H9 (cell line): Measurements from ENCODE around the gene WNT7B. TPM values are rescaled to one million over a fixed set of nuclear protein-coding genes. Genes with fewer than 3 reads are reported as not detected.

ENCODE experiments used
- DNase-seq: peaks from one replicate; pipeline ENCODE4 v3.0.0-alpha.2; 2017
- H2AFZ ChIP-seq: one replicate; pipeline ENCODE4 v1.6.1; 2013; ENCODE audit warnings: mild to moderate bottlenecking, low read length, control low read depth, moderate library complexity
- H2AK5ac ChIP-seq: 2 replicates; pipeline ENCODE4 v1.6.1; 2013; ENCODE audit warnings: low read length, control low read depth, mixed read lengths; ENCODE audit not compliant: insufficient read length
- H2BK120ac ChIP-seq: one replicate; pipeline ENCODE4 v1.6.1; 2013; ENCODE audit warnings: low read depth, mild to moderate bottlenecking, low read length, control low read depth, inconsistent platforms; ENCODE audit not compliant: poor library complexity, severe bottlenecking
- H2BK12ac ChIP-seq: 2 replicates; pipeline ENCODE4 v1.6.1; 2013; ENCODE audit warnings: low read length, control low read depth, mixed read lengths, low read depth; ENCODE audit not compliant: insufficient read length
- H2BK15ac ChIP-seq: 2 replicates; pipeline ENCODE4 v1.6.1; 2013; ENCODE audit warnings: low read depth, low read length, control low read depth
- H2BK20ac ChIP-seq: one replicate; pipeline ENCODE4 v1.6.1; 2013; ENCODE audit warnings: low read depth, mild to moderate bottlenecking, low read length, control low read depth, inconsistent platforms; ENCODE audit not compliant: poor library complexity, severe bottlenecking
- H2BK5ac ChIP-seq: 2 replicates; pipeline ENCODE4 v1.6.1; 2013; ENCODE audit warnings: low read length, control low read depth, mixed read lengths; ENCODE audit not compliant: insufficient read length
- H3K14ac ChIP-seq: 2 replicates; pipeline ENCODE4 v1.6.1; 2013; ENCODE audit warnings: low read length, control low read depth; ENCODE audit not compliant: insufficient read depth
- H3K18ac ChIP-seq: 2 replicates; pipeline ENCODE4 v1.6.1; 2013; ENCODE audit warnings: low read depth, mild to moderate bottlenecking, mixed read lengths, low read length, control low read depth; ENCODE audit not compliant: insufficient read length
- H3K23ac ChIP-seq: 2 replicates; pipeline ENCODE4 v1.6.1; 2013; ENCODE audit warnings: low read length, control low read depth, mixed read lengths, low read depth; ENCODE audit not compliant: insufficient read length
- H3K23me2 ChIP-seq: 2 replicates; pipeline ENCODE4 v1.6.1; 2013; ENCODE audit warnings: low read depth, mild to moderate bottlenecking, mixed read lengths, low read length, control low read depth; ENCODE audit not compliant: insufficient read length, poor library complexity, severe bottlenecking
- H3K27ac ChIP-seq: 2 replicates; pipeline ENCODE4 v1.5.1; 2013; ENCODE audit warnings: low read length, control low read depth, mixed read lengths, low read depth; ENCODE audit not compliant: insufficient read length
- H3K27me3 ChIP-seq: 2 replicates; pipeline ENCODE4 v1.6.1; 2013; ENCODE audit warnings: low read length, control low read depth, inconsistent platforms; ENCODE audit not compliant: insufficient read depth
- H3K4ac ChIP-seq: 2 replicates; pipeline ENCODE4 v1.6.1; 2013; ENCODE audit warnings: low read depth, mild to moderate bottlenecking, control low read depth, inconsistent platforms, low read length, moderate library complexity
- H3K4me1 ChIP-seq: 2 replicates; pipeline ENCODE4 v1.6.1; 2013; ENCODE audit warnings: low read length, control low read depth, inconsistent platforms; ENCODE audit not compliant: insufficient read depth
- H3K4me2 ChIP-seq: 2 replicates; pipeline ENCODE4 v1.6.1; 2013; ENCODE audit warnings: low read length, control low read depth, mixed read lengths; ENCODE audit not compliant: insufficient read length, insufficient read depth
- H3K56ac ChIP-seq: 2 replicates; pipeline ENCODE4 v1.6.1; 2013; ENCODE audit warnings: low read depth, mild to moderate bottlenecking, mixed read lengths, low read length, control low read depth; ENCODE audit not compliant: insufficient read length
- H3K79me1 ChIP-seq: 2 replicates; pipeline ENCODE4 v1.6.1; 2013; ENCODE audit warnings: low read depth, mild to moderate bottlenecking, moderate library complexity, low read length, control low read depth, inconsistent platforms; ENCODE audit not compliant: insufficient read depth, poor library complexity, severe bottlenecking
- H3K79me2 ChIP-seq: 2 replicates; pipeline ENCODE4 v1.6.1; 2013; ENCODE audit warnings: low read length, control low read depth, inconsistent platforms; ENCODE audit not compliant: insufficient read depth
- H3K9ac ChIP-seq: 2 replicates; pipeline ENCODE4 v1.6.1; 2013; ENCODE audit warnings: low read length, control low read depth, mixed read lengths; ENCODE audit not compliant: insufficient read length; ENCODE audit errors: extremely low read depth
- H3K9me3 ChIP-seq: one replicate; pipeline ENCODE4 v1.6.1; 2013; ENCODE audit warnings: low read depth, low read length, inconsistent platforms; ENCODE audit not compliant: control insufficient read depth
- H3T11ph ChIP-seq: one replicate; pipeline ENCODE4 v1.6.1; 2013; ENCODE audit warnings: mild to moderate bottlenecking, low read length, control low read depth, inconsistent platforms
- H4K20me1 ChIP-seq: one replicate; pipeline ENCODE4 v1.6.1; 2013; ENCODE audit not compliant: control insufficient read depth, insufficient read length, insufficient read depth
- H4K5ac ChIP-seq: 2 replicates; pipeline ENCODE4 v1.6.1; 2013; ENCODE audit warnings: low read depth, mild to moderate bottlenecking, mixed read lengths, low read length, control low read depth; ENCODE audit not compliant: insufficient read length
- H4K8ac ChIP-seq: replicated peaks from 2 replicates; pipeline ENCODE4 v1.6.1; 2013; ENCODE audit warnings: low read length, control low read depth, mixed read lengths, low read depth; ENCODE audit not compliant: insufficient read length
- H4K91ac ChIP-seq: 2 replicates; pipeline ENCODE4 v1.6.1; 2013; ENCODE audit warnings: low read depth, mild to moderate bottlenecking, moderate library complexity, mixed read lengths, low read length, control low read depth; ENCODE audit not compliant: insufficient read length
- H3K27ac Mint-ChIP-seq, 3 experiments: 2 replicates in 2 of 3; 3 replicates in 1 of 3; pipeline ENCODE4 v1.8.0; 2020 to 2021; ENCODE audit warnings: mixed read lengths in 3 of 3, mild to moderate bottlenecking in 1 of 3, moderate library complexity in 1 of 3
- H3K27me3 Mint-ChIP-seq: 2 replicates; pipeline ENCODE4 v1.8.0; 2021; ENCODE audit warnings: low read depth, mild to moderate bottlenecking, moderate library complexity, mixed read lengths
- H3K36me3 Mint-ChIP-seq, 3 experiments: 2 replicates in 2 of 3; 3 replicates in 1 of 3; pipeline ENCODE4 v1.8.0; 2020 to 2021; ENCODE audit warnings: low read depth in 3 of 3, mixed read lengths in 3 of 3; ENCODE audit not compliant: insufficient read depth in 1 of 3
- H3K4me1 Mint-ChIP-seq, 2 experiments: 2 replicates each; pipeline ENCODE4 v1.8.0; 2020; ENCODE audit warnings: mixed read lengths in 2 of 2
- H3K4me3 Mint-ChIP-seq, 2 experiments: 2 replicates in 1 of 2; 3 replicates in 1 of 2; pipeline ENCODE4 v1.8.0; 2020 to 2021; ENCODE audit warnings: mild to moderate bottlenecking in 2 of 2, mixed read lengths in 2 of 2, moderate library complexity in 1 of 2
- H3K9me3 Mint-ChIP-seq, 2 experiments: 2 replicates in 1 of 2; 3 replicates in 1 of 2; pipeline ENCODE4 v1.8.0; 2020; ENCODE audit warnings: mild to moderate bottlenecking in 2 of 2, mixed read lengths in 2 of 2, moderate library complexity in 1 of 2
- WGBS: extraction: QIAGEN DNeasy Blood & Tissue Kit; methylation state at CpG from one replicate; pipeline ENCODE4 v1.1.7; 2013; ENCODE audit warnings: missing lambda C conversion rate, low lambda C conversion rate, mixed read lengths; ENCODE audit not compliant: insufficient read length; ENCODE audit errors: extremely low coverage; 5-methylcytosine and 5-hydroxymethylcytosine counted together
- total RNA-seq: library from RNA; stranded (reverse); gene quantifications from 2 replicates; pipeline ENCODE4 v1.2.1, GENCODE V29; 2021
- TF ChIP-seq, protein P1 (sequence below): fragments of 200-600 bp; sonication (generic); conservative IDR thresholded peaks from 3 replicates; pipeline ENCODE4 v1.8.0; 2021; ENCODE audit warnings: antibody characterized with exemption, mild to moderate bottlenecking

Gene WNT7B
- total RNA-seq, 1 experiment from 2014 or later = 0.09 TPM

DNA sequence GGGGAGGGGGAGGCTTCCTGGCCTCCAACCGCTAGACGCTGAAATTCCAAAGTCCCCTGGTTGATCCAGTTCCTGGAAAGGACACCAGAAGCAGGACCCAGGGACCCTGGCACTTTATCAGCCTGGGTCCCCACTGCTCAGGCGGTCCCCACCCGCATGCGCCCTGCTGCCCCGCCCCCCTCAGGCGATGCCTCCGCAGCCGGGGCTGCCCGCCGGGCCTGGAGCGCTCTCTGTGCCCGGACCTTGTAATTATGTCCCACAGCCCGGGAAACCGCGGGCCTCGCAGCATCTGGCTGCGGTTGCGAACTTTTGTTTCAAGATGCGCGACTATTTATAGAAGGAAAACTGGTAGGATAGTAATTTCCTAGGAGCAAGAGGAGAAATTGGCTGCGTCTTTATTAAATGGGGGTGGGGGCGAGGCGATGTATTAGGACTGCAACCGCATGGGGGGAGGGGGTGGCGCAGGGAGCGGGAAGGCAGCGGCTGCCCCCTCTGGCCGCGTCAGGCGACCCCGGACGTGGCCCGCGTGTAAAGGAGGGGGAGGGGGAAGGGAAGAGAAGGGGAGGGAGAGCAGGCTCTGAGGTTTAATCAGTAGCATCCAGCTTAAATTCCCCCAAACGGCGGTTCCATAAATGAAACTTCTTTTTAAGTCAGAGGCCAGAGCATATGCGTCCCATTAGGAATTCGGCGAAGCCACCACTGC lies 6.1 kb downstream of the WNT7B start:
- peaks cover 7% of the 10 kb centered on the region for H3K23me2 ChIP-seq
- H3K9me3 Mint-ChIP-seq = peaks cover 2 to 11% of the 10 kb centered on the region in 2 experiments; a peak in 4 of 5 replicates
- DNase-seq = peak; percentile 48
- no peak overlapping the region for H3K56ac ChIP-seq
- no peak overlapping the region for H3T11ph ChIP-seq
- H4K20me1 ChIP-seq = no peaks in the 10 kb centered on the region
- peaks cover 28 to 60% of the 10 kb centered on the region in 2 experiments for H3K4me1 Mint-ChIP-seq
- no peak overlapping the region for H4K5ac ChIP-seq
- no peak overlapping the region for H3K9ac ChIP-seq
- no peak overlapping the region for H2AFZ ChIP-seq
- H2BK20ac ChIP-seq = no peak overlapping the region
- no peak overlapping the region for H4K91ac ChIP-seq
- no peak overlapping the region for H3K14ac ChIP-seq
- peak overlapping the region; percentile 47 for H3K4me2 ChIP-seq
- no peak overlapping the region for H3K23ac ChIP-seq
- H2BK5ac ChIP-seq = no peak overlapping the region
- no peak overlapping the region for H3K27ac Mint-ChIP-seq
- H2BK12ac ChIP-seq = no peak overlapping the region
- H4K8ac ChIP-seq = no peak overlapping the region
- H3K9me3 ChIP-seq = peaks cover 5% of the 10 kb centered on the region
- no peaks in the 10 kb centered on the region for H3K79me2 ChIP-seq
- H3K4me3 Mint-ChIP-seq = peak overlapping the region; percentile 41 to 79; a peak in 4 of 5 replicates
- no peaks in the 10 kb centered on the region for H3K4me1 ChIP-seq
- H3K27me3 Mint-ChIP-seq = peaks cover 87% of the 10 kb centered on the region
- H3K27ac ChIP-seq = no peak overlapping the region
- H2BK120ac ChIP-seq = no peak overlapping the region
- no CpG with 5 or more reads among the region's 40 CpGs for WGBS
- H3K18ac ChIP-seq = no peak overlapping the region
- H3K79me1 ChIP-seq = no peaks in the 10 kb centered on the region
- no peak overlapping the region for H2BK15ac ChIP-seq
- peaks cover 0 to 2% (median 0%) of the 10 kb centered on the region in 3 experiments; a peak in 1 of 7 replicates for H3K36me3 Mint-ChIP-seq
- H3K27me3 ChIP-seq = peaks cover 61% of the 10 kb centered on the region
- no peak overlapping the region for H3K4ac ChIP-seq
- H2AK5ac ChIP-seq = no peak overlapping the region
- TF ChIP-seq, protein P1, sequence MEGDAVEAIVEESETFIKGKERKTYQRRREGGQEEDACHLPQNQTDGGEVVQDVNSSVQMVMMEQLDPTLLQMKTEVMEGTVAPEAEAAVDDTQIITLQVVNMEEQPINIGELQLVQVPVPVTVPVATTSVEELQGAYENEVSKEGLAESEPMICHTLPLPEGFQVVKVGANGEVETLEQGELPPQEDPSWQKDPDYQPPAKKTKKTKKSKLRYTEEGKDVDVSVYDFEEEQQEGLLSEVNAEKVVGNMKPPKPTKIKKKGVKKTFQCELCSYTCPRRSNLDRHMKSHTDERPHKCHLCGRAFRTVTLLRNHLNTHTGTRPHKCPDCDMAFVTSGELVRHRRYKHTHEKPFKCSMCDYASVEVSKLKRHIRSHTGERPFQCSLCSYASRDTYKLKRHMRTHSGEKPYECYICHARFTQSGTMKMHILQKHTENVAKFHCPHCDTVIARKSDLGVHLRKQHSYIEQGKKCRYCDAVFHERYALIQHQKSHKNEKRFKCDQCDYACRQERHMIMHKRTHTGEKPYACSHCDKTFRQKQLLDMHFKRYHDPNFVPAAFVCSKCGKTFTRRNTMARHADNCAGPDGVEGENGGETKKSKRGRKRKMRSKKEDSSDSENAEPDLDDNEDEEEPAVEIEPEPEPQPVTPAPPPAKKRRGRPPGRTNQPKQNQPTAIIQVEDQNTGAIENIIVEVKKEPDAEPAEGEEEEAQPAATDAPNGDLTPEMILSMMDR = no peak
